PFSK-1 (cell line): ENCODE data around the gene ELOVL4.

Source experiments
- FOXP2 ChIP-seq: optimal IDR thresholded peaks from 2 replicates; pipeline ENCODE3; 2011; ENCODE audit warnings: borderline replicate concordance, control low read depth, inconsistent platforms; ENCODE audit not compliant: insufficient read depth; ENCODE audit errors: extremely low read length, extremely low read depth
- POLR2AphosphoS5 ChIP-seq: IDR thresholded peaks from 2 replicates; pipeline ENCODE4 v1.6.1; 2012; ENCODE audit warnings: low read depth, mild to moderate bottlenecking, control low read depth, low read length, moderate library complexity
- SIN3A ChIP-seq: IDR thresholded peaks from 2 replicates; pipeline ENCODE4 v1.6.1; 2012; ENCODE audit warnings: mild to moderate bottlenecking, low read length, moderate library complexity, borderline replicate concordance; ENCODE audit not compliant: insufficient read depth
- TAF1 ChIP-seq: IDR thresholded peaks from 2 replicates; pipeline ENCODE4 v1.6.1; 2012; ENCODE audit warnings: low read length, control low read depth, borderline replicate concordance; ENCODE audit not compliant: insufficient read depth
- TF ChIP-seq, protein P1 (sequence below), 2 experiments: IDR thresholded peaks; 2 replicates each; pipeline versions ENCODE4 v1.6.1 to v1.8.0; 2011 to 2012; ENCODE audit warnings: low read depth in 2 of 2, low read length in 2 of 2, control low read depth in 1 of 2, inconsistent platforms in 1 of 2, mild to moderate bottlenecking in 1 of 2, moderate library complexity in 1 of 2; ENCODE audit not compliant: insufficient read depth in 1 of 2

GRCh38 chr6:79971193-79971592 is 23.8 kb upstream of the ELOVL4 start:
- no peak for TF ChIP-seq TAF1
- no peak for TF ChIP-seq POLR2AphosphoS5
- TF ChIP-seq, protein P1, sequence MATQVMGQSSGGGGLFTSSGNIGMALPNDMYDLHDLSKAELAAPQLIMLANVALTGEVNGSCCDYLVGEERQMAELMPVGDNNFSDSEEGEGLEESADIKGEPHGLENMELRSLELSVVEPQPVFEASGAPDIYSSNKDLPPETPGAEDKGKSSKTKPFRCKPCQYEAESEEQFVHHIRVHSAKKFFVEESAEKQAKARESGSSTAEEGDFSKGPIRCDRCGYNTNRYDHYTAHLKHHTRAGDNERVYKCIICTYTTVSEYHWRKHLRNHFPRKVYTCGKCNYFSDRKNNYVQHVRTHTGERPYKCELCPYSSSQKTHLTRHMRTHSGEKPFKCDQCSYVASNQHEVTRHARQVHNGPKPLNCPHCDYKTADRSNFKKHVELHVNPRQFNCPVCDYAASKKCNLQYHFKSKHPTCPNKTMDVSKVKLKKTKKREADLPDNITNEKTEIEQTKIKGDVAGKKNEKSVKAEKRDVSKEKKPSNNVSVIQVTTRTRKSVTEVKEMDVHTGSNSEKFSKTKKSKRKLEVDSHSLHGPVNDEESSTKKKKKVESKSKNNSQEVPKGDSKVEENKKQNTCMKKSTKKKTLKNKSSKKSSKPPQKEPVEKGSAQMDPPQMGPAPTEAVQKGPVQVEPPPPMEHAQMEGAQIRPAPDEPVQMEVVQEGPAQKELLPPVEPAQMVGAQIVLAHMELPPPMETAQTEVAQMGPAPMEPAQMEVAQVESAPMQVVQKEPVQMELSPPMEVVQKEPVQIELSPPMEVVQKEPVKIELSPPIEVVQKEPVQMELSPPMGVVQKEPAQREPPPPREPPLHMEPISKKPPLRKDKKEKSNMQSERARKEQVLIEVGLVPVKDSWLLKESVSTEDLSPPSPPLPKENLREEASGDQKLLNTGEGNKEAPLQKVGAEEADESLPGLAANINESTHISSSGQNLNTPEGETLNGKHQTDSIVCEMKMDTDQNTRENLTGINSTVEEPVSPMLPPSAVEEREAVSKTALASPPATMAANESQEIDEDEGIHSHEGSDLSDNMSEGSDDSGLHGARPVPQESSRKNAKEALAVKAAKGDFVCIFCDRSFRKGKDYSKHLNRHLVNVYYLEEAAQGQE (IDR thresholded peaks at IDR 0.05; ENCODE audit: insufficient read depth in 1 of 2, low read depth in 2 of 2, low read length in 2 of 2), result no peak
- no peak for TF ChIP-seq SIN3A
- TF ChIP-seq FOXP2, result no peak
